HG03108 (cell line): ENCODE measurements around the gene TRAPPC2L.

Experiments used
- ATAC-seq: cut with Tn5 transposase; IDR thresholded peaks from one replicate; pipeline ENCODE4 v1.9.1; 2021; ENCODE audit warnings: moderate library complexity; ENCODE audit not compliant: unreplicated experiment

Gene TRAPPC2L

DNA sequence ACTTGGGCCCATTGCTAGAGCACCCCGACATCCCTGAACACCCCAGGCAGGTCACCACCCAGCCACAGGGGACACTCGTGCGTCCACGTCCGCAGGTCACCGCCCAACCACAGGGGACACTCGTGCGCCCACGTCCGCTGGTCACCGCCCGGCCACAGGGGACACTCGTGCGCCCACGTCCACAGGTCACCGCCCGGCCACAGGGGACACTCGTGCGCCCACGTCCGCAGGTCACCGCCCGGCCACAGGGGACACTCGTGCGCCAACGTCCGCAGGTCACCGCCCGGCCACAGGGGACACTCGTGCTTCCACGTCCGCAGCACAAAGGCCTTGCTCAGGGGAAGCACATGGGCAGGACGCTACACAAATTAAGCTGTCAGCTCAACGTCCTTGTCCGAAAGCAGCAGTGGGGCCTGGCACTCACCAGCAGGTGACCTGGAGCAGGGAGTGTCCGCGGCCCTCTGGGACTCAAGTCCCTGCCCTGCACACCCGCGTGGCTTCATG, 17.8 kb upstream of the TRAPPC2L start:
- ATAC-seq: no peak

DNA sequence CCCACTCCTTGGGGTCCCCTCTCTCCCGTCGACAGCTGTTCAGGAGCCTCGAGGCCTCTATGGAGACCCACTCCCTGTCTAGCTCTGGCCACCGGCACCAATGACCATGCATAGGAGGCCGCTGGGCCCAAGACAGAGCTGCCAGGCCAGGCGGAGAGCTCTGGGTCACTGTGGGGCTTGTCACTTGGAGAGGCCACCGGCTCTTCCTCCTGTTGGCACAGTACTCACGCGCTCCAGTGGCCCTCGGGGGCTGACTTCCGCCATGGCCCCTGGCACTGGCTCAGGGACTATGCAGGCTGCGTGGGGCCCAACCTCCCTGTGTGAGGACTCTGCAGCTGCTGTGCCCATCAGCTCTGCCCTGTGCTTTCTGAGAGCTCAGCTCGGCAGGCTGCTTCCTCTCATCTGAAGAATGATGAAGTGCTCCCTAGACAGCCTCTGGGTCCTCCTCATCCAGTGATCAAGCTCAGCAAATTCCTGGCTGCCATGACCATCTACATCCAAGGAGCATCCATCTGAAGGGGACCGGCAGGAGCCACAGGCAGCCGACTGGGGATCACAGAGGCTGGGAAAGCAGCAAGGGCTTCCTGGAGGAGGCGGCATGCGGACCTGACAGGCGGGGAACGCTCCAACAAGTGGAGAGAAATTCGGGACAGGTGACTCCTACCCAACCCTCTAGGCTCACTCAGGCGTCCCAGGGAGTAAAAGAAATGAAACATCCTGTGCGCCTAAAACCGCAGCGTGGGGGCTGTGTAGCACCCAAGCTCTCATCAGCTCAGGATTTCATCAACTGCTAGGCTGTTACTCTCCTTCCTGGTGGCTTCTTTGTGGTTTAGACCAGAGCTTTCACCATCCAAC, 17.0 kb upstream of the TRAPPC2L start:
- ATAC-seq: no peak

DNA sequence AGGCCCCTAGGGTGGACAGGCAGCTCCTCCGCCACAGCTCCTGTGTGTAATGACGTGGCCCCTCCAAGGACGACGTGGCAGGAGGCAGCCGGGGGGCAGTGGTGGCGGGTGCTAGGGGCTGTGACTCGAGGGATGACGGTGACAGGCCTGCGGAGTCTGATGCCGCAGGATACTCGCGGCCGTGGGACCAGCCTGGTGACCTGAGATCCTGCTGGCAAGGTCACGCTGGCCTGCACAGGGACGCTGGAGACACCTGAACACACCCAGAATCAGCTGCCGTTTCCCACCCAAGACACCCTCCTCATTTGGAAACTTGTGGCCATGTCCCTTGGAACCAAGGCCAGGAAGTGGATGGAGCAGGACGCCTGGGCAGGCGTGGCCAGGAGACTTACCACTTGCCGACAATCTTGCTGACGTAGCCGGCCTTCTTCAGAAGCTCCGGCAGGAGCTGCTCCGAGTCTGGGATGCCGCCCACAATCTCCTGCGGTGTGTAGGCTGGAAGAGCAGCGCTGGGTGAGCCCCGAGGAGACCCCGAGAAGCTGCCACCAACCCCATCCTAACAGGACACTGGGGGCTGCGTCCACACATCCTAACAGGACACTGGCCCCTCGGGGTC, 16.2 kb upstream of the TRAPPC2L start:
- no peak for ATAC-seq

DNA sequence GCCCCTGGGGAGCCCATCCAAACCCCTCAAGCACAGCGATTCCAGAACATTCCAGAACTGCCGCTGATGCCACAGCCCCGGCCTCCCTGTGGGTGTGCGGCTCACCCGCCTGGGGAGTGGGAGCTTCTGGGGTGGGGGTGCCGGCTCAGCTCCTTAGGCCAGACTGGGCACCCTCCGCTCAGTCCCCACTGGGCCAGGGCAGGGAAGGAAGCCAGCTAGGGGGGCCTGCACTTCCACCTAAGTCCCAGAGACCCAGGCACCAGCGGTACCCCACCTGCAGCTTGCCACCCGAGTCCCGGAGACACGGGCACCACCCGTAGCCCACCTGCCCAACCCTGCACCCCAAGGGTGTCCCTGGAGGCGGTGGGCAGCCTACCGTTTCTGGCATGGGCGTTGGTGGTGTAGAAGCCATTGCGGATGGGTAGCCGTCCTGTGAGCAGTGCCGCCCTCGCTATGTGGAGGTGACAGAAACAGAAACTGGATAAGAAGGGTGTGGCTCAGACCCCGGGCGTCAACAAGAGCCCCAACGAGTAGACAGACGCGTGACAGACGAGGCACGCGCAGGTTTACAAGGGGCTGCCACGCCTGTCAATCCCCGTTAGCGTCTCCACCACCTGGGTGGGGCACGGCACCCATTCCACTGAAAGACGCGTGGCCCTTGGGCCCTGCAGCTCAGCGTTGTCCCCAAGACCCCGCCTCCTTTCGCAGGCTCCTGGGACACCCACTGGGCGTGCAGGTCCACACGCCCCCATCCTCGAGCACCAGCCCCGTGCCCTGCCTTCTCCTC, 15.2 kb upstream of the TRAPPC2L start:
- ATAC-seq: no peak

DNA sequence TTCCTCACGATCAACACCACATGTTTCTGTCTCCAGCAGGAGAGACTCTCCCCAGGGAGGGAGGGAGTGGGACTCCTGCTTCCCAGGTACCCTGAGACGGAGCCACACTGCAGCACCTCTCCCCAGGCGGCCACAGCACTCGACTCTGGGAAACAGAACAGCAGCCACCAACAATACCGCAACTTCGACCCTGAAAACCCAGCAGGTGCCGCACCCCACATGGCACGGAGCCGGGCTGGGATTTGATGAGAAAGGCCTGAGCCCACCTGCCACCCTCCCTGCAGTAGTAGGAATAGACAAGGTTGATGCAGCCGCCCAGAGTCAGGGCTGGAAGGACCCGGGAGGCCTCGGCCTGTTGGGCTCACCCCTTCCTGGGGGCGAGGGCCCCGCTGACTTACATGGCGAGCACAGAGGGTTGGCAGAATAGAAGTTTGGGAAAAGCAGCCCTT, 14.6 kb upstream of the TRAPPC2L start:
- no peak for ATAC-seq

DNA sequence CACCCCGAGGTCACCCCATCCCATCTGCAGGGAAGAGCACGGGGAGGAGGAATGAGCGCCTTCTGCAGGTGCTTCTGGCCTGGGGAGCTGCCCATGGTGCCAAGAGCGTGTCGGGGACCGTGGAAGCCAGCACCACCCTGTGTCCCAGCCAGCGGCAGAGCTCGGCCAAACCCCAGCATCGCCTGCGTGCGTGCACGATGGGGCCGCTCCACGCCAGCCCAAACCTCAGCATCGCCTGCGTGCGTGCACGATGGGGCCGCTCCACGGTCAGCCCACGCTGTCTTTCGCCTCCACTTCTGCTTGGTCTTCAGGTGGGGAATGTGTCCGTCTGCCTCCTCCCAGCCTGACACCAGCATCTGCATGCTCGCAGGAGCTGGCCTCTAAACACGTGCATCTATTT, 14.1 kb upstream of the TRAPPC2L start:
- no peak for ATAC-seq

DNA sequence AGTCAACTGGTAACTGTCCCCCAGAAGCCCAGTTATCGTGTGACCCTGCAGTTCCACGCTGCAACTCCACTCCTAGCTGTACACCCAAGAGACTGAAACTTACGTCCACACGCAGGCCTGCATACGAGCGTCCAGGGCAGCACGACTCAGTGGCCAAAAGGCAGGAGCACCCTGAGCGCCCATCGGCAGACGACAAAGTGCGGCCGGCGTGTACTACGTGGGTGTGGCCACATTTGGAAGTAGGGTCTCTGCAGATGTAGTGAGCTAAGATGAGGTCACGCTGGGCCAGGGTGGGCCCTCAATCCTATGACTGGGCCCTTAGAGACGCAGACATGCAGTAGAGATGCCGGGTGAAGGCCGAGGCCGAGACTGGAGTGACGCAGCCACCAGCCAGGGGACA, 13.7 kb upstream of the TRAPPC2L start:
- ATAC-seq: no peak

DNA sequence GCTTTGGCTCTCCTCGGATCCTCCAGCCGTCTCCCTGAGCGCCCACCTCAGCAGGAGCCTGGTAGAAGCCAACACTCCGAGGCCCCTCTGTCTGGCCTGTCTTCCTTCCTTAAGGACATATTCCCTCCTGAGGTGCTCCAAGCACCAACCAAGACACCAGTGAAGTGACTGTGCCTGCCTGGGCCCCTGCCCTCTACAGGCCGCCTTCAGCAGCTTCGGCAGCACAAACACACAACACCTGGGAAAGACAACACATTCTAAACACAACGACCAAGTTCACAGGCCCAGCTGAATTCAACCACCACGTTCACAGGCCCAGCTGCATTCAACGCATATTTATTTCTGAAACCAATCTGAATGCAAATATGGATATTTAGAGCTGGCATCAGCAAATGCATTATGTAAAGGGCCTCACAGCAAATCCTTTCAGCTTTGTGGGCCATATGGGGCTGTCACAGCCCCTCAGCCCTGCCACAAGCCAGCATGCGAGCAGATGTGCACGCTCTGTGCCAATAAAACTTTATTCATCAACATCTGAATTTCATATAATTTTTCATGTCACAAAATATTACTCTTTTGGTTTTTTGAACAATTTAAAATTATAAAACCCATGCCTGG, 12.4 kb upstream of the TRAPPC2L start:
- no peak for ATAC-seq

DNA sequence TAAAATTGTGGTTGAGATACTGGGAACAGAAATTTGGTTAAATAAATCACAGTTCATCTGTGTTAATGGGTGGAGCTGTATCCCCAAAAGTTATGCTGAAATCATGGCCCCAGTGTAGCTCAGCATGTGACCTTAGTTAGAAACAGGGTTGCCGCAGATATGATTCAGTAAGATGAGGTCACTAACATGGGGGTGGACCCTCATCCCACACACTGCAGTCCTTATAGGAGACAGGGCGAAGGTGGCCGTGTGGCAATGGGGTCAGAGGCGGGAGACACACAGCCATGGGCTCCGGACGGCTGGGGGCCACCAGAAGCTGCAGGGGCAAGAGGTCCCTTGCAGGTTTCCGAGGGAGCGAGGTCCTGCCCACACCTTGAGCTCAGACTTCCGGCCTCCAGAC, 10.8 kb upstream of the TRAPPC2L start:
- no peak for ATAC-seq

DNA sequence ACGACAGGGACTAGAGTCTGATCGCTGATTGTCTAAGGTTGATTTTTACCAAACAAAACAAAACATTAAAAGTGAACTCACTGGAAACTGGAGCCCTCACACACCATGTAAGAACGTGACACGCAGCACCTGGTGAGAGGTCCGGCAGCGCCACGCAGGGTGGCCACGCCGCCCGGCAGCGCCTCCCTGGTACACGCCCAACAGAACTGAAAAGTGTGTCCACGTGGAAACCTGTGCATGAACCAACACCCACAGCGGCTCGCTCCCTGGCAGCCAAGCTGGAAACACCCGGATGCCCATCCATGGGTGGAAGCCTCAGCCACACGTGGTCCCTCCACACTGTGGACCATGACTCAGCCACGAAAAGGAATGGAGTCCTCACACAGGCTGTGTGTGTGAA, 9.3 kb upstream of the TRAPPC2L start:
- no peak for ATAC-seq

DNA sequence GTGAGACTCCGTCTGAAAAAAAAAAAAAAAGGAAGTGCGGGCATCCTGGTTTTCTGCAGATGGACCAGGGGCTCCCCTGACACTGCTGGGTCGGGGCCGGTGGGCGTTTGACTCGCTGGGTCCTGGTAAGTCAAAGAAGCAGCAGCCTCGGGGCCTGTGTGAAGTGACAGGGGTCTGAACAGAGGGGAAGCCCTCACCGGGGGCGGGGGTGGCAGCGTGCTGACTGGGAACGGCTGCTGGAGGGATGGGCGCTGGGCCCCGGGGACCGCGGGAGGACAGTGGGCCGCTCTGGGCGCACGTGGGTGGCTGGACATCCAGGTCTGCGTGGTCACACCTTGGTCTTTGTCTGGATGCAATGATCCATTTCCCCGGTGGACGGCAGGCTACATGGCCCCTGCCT, 8.4 kb upstream of the TRAPPC2L start:
- no peak for ATAC-seq

DNA sequence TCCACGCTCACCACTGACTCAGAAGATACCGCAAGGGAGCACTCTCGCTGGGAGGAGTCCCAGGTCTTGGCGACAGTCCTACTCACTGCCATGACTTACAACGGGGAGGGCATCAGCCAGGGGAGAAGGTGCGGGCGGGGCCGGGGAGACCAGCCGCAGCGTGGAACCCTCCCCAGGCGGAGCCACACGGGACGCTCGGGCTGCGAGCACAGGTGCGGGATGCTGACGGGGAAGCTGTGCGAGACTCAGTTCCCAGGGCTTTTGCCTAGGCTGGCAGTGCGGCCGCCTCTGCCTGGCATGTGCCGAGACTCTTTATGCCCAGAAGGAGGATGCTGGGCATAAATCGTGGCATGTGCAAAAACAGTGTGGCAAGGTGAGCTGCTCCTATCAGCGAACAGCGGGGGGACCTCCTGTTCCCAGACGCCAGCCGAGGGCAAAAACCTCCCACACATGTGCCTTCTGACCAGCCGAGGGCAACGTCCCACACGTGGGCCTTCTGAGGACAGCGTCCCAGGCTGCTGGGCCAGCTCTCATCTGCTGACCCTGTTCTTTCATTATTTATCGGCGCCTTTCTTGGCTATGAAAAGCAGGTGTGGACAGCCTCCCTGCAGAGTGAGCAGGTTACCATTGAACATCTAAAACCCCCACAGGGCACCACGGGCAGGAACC, 6.3 kb upstream of the TRAPPC2L start:
- ATAC-seq: no peak

DNA sequence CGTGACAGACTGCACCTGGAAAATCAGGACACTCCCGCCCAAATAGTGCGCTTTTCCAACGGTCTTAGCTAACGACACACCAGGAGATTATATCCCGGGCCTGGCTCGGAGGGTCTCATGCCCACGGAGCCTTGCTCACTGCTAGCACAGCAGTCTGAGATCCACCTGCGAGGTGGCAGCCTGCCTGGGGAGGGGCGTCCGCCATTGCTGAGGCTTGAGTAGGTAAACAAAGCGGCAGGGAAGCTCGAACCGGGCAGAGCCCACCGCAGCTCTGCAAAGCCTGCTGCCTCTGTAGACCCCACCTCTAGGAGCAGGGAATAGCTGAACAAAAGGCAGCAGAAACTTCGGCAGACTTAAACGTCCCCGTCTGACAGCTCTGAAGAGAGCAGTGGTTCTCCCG, 5.3 kb upstream of the TRAPPC2L start:
- ATAC-seq: no peak

DNA sequence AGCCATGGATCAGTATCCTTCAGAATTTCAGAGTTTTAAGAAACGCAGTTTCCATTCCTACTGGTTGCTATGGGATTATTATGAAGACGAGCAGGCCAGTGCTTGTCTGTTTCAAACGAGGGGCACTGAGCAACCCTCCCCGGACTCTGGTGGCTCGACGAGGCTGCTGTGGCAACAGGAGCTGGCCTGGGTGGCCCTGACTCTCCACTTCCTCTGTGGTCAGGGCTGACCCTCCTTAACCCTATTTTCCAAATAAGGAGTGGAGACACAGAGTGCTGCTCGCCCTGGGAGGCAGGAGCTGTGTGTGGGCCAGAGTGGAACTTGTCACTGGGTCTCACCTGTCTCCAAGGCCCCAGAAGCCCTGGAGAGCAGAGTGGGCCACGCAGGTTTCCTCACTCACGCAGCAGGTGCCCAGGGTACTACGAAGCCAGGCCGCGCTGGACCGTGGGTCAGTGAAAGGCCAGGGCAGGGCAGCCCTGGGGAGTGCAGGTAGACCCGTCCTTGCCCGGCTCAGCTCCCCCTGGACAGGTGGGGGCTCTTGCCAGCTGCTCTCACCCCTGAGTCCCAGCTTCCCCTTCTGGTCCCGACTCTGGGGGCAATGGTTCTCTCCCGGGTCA, 3.5 kb upstream of the TRAPPC2L start:
- no peak for ATAC-seq

DNA sequence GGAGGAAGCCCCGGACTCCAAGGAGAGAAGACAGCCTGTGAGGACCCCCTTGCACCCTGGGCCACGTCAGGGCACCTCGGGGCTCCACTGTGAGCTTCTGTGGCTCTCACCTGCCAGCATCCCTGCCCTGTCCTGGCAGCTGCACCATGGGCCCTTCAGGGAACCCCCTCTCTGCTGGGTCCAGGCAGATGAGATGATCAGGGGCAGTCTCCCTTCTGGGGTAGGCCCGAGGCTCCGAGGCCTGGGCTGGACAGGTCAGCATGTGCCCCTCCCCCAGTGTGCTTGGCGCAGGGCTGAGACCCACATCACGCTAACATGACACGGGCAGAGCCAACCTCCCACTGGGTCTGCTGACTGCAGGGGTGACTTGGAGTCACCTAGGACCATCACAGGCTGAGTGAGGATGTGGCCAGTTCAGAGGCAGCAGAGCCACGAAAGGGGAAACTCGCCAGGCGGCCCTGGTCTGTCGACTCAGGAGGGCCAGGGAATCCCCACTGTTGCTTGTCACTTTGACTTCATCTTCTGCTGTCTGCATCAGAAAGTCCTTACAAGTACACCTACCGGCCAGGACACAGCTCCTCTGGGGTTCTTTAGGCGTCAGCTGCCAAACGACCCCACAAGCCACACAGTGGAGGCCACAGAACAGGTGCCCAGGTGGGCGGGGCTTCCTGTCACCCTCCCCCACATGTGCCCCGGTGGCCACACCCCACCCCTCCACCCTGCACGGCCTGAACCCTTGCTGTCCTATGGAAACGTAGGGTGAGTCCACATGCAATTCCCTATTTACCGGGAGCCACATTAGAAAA, 2.4 kb upstream of the TRAPPC2L start:
- ATAC-seq: no peak

DNA sequence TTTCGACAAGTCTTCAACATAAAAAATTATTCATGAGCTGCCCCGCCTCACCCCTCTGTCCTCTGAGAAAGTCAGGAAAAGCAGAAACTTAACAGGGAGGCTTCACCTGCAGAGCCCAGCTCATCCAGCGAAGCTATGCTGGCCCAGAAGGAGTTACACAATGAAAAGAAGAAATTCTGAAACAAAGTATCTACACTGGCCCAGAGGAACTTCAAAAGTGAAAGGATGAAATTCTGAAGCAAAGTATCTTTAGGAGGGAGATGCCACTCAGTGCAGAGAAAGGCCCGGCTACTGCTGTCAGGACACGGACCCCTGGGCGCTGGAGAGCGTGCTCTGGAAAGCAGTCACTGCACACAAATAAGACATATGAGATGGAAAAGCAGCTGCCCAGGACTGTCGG, 1.8 kb upstream of the TRAPPC2L start:
- ATAC-seq: no peak

DNA sequence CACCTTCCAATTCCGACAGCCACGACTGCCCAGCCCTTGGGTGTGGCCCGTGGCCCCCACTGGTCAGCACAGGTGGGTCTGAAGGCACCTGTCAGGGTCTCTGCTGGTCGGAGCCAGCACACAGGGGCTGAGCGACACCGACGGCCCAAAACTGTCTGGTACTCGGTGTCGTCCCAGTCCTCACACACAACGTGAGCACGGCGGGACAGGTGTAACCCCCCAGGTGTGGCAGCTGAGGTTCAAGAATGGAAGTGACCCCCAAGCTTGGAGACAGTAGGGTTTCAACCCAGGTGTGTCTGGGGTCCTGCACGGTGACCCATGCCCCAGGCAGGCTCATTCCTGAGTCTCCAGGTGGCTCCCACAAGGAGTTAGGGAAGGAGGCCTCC, 1.2 kb upstream of the TRAPPC2L start:
- ATAC-seq: no peak

DNA sequence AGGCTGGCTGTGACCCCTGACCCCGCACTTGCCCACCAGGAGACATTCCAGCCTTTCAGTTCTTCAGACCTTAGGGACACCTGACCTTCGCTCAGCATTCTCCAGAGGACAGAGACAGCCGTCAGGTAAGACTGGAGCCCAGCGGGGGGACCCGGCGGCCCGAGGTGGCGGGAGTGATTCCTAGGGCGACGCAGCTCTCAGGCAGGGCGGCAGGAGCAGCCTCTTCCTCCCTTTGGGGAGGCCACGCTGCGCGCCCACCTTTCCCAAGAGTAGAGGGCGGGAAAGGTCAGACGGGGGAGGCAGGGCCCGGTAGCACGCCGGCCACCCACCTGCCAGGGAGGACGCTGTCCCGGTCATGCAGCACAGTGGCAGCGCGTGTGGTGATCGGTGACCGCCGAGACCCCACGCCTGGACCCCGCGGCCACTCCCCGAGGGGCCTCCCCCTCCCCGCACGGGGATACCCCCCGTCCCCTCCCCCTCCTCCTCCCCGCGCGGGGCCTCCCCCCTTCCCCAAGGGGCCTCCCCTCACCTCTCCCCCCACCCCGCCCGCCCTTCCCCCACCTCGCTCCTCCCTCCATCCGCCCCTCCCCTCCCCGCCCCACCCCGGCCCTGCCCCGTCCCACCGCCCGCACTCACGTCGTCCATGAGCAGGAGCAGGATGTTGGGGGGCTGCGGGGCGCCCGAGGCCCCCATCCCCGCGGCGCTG, 652 bp upstream of the TRAPPC2L start:
- no peak for ATAC-seq
